IPS-11a (cell line): ENCODE data around the gene RCSD1.

Experiments
- H3K4me3 ChIP-seq: one replicate; pipeline ENCODE4 v1.5.1; 2013; ENCODE audit warnings: low read depth, low read length, control low read depth

The RCSD1 gene

DNA sequence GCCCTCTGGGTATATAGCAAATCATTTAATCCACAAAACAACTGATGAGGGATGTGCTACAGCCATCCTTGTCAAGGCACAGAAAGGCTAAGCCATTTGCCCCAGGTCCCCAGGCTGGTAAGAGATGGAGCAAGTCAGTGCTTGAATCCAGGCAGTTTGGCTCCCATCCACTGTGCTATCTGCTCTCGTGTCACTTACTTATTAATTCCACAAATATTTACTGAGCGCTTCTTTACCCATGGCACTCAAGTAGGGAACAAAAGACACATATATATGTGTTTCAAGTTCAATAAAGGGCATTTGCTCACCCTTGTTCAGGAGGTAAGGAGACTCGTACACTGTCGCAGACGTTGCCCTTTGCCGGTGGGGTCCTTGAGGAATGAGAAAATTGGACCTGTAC, 53.2 kb downstream of the RCSD1 start:
- no peak overlapping the region for H3K4me3 ChIP-seq

DNA sequence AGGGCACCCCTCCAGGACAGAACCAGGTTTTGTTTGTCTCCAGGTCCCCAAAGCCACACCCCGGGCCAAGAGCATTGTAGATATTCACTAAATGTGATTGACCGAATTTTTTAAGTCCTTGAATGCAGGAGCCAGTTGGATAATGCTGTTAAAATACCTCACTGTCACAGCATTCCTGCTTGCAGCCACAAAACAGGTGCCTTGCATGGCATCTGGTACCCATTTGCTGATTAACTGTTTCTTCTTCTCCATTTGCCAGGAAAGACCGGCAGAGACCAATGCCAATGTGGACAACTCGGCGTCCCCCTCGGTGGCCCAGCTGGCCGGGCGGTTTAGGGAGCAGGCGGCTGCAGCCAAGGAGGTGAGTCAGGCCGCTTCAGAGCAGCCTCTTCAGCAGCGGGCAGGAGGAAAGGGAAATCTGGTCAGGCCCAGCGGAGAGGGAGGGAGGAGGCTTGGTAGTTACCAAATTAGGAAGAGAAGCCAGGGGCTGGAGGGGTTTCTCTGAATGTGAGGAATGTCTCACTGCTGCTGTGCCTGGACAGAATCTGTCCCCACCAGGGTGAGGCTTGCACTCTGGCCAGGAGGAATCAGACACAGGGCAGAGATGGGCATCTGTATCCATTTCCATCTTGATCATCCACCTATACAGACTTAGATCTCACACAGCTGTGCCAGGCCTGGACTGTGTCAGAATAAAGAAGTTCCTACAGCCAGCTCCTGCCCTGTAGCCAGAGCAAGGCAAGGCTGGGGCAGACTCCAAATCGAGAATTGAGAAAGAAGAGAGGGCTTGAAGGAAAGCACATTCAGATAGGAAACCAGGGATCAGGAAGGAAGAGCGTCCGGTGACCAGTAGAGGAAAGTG, 53.8 kb downstream of the RCSD1 start:
- no peak overlapping the region for H3K4me3 ChIP-seq

DNA sequence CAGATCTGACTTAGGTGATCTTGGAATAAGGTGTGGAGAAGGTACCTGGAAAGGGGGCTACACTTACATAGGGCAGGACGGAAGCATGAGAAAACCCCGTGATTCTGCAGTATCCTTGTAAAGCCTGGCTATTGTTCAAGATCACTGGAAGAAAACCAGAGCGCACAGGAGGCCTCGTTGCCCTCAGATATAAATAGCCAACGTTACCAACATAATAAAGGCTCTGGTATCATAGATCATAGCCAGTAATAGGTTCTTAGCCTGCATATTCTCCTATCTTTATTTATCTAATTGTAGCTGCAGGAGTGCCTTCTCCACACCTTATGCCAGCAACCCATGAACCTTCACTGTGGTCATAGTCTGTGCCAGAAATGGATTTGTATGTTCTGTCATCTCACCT, 55.8 kb downstream of the RCSD1 start:
- no peak overlapping the region for H3K4me3 ChIP-seq

- no peak overlapping the region for H3K4me3 ChIP-seq
Measured at GRCh38 chr1:167687919-167688519, 58.0 kb downstream of the RCSD1 start.

DNA sequence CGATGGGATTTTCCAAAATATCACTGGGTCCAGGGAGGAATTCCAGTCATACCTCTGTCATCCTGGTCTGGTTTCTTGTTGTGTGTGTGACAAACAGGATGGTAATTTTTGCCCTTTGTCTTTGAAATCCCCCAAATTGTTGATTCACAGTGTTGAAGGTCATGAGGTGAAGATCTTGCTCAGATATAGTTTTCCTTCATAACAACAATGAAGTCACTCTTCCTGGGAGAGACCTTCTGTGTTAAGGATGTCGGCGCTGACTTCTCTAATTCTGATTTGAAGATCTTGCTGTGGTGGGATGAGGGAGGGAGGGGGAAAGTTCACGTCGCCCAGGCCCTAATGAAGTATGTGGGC, 59.5 kb downstream of the RCSD1 start:
- H3K4me3 ChIP-seq, result no peak overlapping the region

DNA sequence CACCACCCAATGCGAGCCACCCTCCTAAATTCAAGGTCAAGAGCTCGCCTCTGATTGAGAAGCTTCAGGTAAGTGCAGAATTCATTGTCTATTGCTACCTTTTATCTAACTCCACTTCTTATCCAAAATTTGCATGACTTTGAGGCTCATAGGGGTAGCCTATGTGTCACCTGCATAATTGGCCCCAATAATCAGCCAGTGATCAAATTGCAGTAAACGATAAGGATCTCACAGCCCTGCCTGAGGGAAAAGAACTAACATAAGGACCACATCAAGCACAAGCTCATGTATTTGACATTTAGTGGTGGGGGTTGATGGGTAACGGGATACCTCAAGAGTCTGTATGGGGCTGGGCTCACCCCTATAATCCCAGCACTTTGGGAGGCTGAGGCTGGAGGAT, 60.0 kb downstream of the RCSD1 start:
- no peak overlapping the region for H3K4me3 ChIP-seq

GRCh38 chr1:167693425-167694045, 63.5 kb downstream of the RCSD1 start:
- no peak overlapping the region for H3K4me3 ChIP-seq

DNA sequence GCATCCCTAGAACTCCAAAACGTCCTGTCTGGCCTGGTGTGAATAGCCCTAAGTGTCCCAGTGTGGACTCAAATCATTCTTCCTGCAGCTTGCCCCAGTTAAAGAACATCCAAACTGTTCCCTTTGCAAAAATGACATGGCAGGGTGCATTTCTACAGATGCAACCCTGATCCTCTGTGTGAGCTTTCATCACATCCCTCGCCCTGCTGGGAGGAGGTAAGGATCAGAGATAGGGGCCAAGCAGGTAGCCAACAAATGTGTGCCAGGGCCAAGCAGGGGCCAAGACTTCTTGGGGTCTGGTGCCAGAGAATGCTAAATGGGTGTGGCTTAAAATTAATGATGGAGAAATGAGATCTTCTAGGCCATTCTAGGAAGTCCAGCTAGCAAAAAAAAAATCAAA, 64.7 kb downstream of the RCSD1 start:
- H3K4me3 ChIP-seq, result no peak overlapping the region

- no peak overlapping the region for H3K4me3 ChIP-seq
Measured at GRCh38 chr1:167695147-167695546, 65.1 kb downstream of the RCSD1 start.

DNA sequence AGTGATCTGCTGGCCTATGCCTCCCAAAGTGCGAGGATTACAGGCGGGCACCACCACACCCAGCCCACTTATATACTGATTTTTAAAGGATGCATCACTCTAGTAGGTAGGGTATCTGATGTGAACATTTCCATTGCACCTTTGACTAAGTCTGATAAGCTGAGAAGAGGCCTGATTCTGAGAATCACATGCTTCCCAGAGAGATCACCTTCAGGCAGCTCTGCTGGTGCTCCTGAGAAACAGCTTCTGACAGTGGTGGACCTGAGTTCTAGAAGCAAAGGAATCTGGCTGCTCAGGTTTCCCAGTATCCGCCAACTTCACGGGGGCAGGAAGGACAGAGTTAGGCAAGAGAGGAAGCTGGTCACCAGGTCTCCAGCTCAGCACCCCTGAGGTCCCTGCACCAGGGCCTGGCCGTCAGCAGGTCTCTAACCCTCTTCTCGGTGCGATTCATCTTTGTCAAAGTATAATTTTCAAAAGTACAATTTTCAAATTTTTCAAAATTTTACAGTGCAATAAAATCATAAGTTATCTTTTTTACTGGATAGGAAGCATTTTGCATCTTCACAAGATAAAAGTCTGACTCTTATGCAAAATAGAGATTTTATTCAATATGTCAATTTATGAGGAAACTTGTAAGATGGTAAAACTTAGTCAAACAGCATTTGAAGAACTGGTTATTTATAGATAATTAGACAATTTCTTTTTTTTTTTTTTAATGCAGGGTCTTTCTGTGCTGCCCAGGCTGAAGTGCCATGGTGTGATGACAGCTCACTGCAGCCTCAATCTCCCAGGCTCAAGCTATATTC, 65.9 kb downstream of the RCSD1 start:
- no peak overlapping the region for H3K4me3 ChIP-seq

GRCh38 chr1:167697667-167698141, 67.7 kb downstream of the RCSD1 start:
- no peak overlapping the region for H3K4me3 ChIP-seq

DNA sequence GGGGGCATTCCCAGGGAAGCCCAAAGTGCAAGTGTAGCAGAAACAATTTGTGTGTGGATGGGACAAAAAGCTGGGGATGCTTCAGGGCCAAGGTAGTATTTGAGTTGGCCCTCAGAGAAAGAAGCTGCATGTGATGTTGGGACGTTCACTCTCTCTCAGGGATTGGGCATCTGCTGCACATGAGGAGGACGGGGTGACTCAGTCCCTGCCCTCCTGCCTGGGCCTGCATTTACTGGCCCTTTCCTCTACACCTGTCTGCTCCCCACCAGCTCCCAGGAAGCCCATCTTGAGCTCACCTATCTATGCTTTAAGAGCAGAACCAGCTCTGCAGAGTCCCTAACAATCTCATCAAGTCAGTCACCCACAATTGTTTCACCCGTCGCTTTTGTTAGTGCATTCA, 68.3 kb downstream of the RCSD1 start:
- no peak overlapping the region for H3K4me3 ChIP-seq

DNA sequence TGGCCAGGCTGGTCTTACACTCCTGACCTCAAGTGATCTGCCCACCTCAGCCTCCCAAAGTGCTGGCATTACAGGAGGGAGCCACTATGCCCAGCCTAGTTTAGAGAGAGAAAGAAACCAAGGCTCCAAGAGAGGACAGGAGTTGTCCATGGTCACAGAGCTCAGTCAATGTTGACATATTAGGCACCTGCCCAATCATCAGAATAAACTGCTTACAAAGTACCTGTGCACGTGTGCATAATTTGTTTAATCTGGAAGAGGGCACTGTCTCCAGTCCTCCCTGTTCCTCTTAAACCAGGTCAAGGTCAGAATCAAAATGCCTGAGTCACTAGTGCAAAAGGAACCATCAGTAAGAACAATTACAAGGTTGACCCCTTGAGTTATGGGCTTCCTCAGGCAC, 71.5 kb downstream of the RCSD1 start:
- no peak overlapping the region for H3K4me3 ChIP-seq

- no peak overlapping the region for H3K4me3 ChIP-seq
Measured at GRCh38 chr1:167703557-167703956, 73.5 kb downstream of the RCSD1 start.

GRCh38 chr1:167704715-167705114, 74.7 kb downstream of the RCSD1 start:
- no peak overlapping the region for H3K4me3 ChIP-seq

DNA sequence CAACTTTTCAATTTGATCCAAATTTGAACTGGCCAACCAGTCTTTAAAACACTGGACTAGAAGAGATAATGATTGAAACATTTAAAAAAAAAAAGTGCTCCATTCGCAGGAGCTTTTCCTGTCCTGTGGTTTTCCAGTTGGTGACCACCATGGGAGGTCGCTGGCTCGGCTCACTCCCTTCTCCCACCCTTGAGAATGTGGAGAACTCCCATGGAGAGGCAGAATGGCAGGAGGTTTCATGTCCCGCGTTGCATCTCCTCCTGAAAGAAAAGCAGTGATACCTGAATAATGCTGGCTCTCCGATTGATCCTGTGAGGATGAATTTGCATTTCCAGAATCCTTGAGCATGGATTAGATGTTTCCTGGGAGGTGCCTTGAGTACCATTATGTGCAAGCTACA, 75.2 kb downstream of the RCSD1 start:
- H3K4me3 ChIP-seq, result no peak overlapping the region

DNA sequence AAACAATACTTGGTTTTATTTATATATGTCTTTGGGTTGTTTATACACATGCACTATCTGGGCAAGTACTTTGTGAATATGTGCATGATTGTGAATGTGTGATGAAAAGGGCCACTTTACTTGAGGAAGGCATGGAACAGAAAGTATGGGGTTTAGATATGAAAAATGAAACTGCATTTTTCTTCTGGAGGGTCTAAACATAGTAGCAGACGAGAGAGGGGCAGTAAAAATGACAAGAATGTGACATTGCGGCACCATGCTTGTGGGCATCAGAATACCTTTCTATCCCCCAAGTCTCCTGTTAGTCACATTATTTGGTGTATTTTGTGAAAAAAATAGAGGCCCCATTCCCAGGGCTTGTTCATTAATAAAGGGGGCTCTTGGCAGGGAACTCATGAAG, 76.3 kb downstream of the RCSD1 start:
- H3K4me3 ChIP-seq, result no peak overlapping the region

DNA sequence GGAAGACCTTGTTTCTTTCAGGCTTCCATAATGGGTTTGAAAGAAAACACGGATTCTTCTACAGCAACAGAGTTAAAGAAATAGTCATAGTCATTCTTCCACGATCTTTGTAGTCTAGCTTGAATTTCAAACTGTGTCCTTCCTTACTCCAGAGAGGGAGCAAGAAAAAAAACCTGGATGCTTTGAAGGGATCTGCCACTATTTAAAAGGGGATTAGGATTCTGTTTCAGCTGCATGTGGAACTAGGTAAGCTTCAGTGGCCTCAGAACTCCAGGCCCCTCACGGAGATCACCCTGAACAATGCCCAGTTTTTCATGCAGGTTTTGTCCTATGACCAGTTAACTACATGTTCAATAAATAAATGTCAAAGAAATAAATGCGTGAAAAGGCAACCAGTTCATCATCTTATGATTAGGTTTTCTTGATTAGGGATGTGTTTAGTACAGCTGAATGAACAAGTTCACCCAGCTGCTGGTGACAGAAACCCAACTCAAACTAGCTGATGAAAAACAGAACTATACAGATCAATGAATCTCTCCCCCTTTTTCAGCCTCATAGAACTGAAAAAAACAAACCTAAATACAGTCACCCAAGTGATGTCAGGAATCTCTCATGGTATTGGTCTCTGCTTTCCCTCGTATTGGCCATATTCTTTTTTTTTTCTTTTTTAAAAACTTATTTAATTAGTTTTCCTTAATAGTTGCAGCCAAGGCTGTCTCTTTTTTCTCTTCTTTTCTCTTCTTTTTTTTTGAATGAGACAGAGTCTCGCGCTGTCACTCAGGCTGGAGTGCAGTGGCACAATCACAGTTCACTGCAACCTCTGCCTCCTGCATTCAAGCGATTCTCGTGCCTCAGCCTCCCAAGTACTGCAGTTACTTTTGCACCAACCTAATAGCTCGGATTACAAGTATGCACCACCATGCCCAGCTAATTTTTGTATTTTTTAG, 77.2 kb downstream of the RCSD1 start:
- no peak overlapping the region for H3K4me3 ChIP-seq

DNA sequence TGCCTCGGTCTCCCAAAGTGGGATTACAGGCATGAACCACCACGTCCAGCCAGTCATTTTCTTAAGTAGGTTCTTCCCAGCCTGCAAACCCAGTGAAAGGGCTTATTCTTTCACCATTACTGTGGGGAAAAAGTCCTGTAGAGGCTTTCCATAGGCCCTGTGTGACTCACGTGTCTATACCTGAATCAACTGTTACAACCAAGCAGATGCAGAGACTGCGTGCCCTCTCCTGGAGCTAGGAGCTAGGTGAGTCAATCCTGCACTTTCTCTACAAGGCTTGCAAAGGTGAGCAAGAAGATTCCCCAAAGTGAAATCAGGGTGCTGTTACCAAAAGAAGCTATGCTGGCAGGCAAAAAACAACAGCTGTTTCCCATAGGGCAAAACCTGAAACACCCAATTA, 77.9 kb downstream of the RCSD1 start:
- H3K4me3 ChIP-seq, result no peak overlapping the region

- no peak overlapping the region for H3K4me3 ChIP-seq
Measured at GRCh38 chr1:167708940-167709389, 78.9 kb downstream of the RCSD1 start.
